Activated T-cell treated with anti-CD3 and anti-CD28 coated beads, Interleukin-2, amount 50 U/mL, for 24 hours (primary cell): ENCODE data around the gene MOV10.
A peak's percentile ranks its signal among the peaks of the same experiment; 100 is the strongest.

Experiments used
- DNase-seq: peaks from one replicate; pipeline ENCODE4 v3.0.0-alpha.2; 2020
- H3K27ac Mint-ChIP-seq: 2 replicates; pipeline ENCODE4 v1.8.0; 2020; ENCODE audit warnings: mild to moderate bottlenecking, mixed read lengths
- H3K27me3 Mint-ChIP-seq: 2 replicates; pipeline ENCODE4 v1.8.0; 2020; ENCODE audit warnings: mixed read lengths
- H3K36me3 Mint-ChIP-seq: 2 replicates; pipeline ENCODE4 v1.8.0; 2020; ENCODE audit warnings: low read depth, mixed read lengths
- H3K4me1 Mint-ChIP-seq: 2 replicates; pipeline ENCODE4 v1.8.0; 2020; ENCODE audit warnings: low read depth, mixed read lengths
- H3K4me3 Mint-ChIP-seq: 2 replicates; pipeline ENCODE4 v1.8.0; 2020; ENCODE audit warnings: mild to moderate bottlenecking, moderate library complexity, mixed read lengths
- H3K9me3 Mint-ChIP-seq: 2 replicates; pipeline ENCODE4 v1.8.0; 2020; ENCODE audit warnings: mixed read lengths

The MOV10 gene

DNA sequence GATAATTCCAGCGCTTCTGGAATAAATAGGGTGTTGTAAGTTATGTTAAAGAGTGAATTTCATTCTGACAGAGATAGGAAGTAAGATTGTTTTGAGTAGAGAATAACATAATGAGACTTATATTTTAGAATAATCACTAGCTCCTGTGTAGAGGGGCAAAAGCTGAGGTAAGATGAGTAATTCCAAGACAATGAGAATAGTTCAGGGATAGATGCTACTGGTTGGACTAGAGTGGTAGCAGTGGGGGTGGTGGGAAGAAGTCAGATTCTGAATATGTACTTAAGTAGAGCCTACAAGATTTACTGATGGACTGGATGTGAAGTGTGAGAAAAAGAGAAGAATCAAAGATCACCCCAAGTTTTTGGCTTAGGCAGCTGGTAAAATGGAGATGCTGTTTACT, 23.3 kb upstream of the MOV10 start:
- H3K4me1 Mint-ChIP-seq = peaks cover 39% of the 10 kb centered on the region
- peaks cover 81% of the 10 kb centered on the region for H3K36me3 Mint-ChIP-seq
- H3K27me3 Mint-ChIP-seq = no peaks in the 10 kb centered on the region
- DNase-seq = no peak
- H3K4me3 Mint-ChIP-seq = no peak overlapping the region
- peak overlapping the region; percentile 74 for H3K27ac Mint-ChIP-seq
- no peaks in the 10 kb centered on the region for H3K9me3 Mint-ChIP-seq

- no peaks in the 10 kb centered on the region for H3K27me3 Mint-ChIP-seq
- H3K27ac Mint-ChIP-seq = peak overlapping the region; percentile 56
- peaks cover 96% of the 10 kb centered on the region for H3K36me3 Mint-ChIP-seq
- H3K4me1 Mint-ChIP-seq = peaks cover 40% of the 10 kb centered on the region
- no peaks in the 10 kb centered on the region for H3K9me3 Mint-ChIP-seq
- no peak overlapping the region for H3K4me3 Mint-ChIP-seq
- no peak for DNase-seq
These were observed 8.6 kb upstream of the MOV10 start for GRCh38 chr1:112665857-112666256.

- H3K27me3 Mint-ChIP-seq = no peaks in the 10 kb centered on the region
- peaks cover 96% of the 10 kb centered on the region for H3K36me3 Mint-ChIP-seq
- peaks cover 40% of the 10 kb centered on the region for H3K4me1 Mint-ChIP-seq
- no peak overlapping the region for H3K4me3 Mint-ChIP-seq
- DNase-seq = no peak
- H3K9me3 Mint-ChIP-seq = no peaks in the 10 kb centered on the region
- peak overlapping the region; percentile 89 for H3K27ac Mint-ChIP-seq
These were observed 7.5 kb upstream of the MOV10 start for GRCh38 chr1:112666946-112667345.

- no peak for DNase-seq
- Mint-ChIP-seq H3K27me3 (no peaks in the 10 kb centered on the region), H3K4me1 (peaks cover 64% of the 10 kb centered on the region), H3K36me3 (peaks cover 85% of the 10 kb centered on the region), H3K27ac (peak overlapping the region; percentile 24), H3K9me3 (no peaks in the 10 kb centered on the region), H3K4me3 (no peak overlapping the region)
These were observed 2.5 kb upstream of the MOV10 start for GRCh38 chr1:112672009-112672408.

GRCh38 chr1:112672842-112673241, 1.6 kb upstream of the MOV10 start:
- Mint-ChIP-seq H3K4me1 (peaks cover 62% of the 10 kb centered on the region), H3K9me3 (no peaks in the 10 kb centered on the region), H3K27ac (no peak overlapping the region), H3K4me3 (no peak overlapping the region), H3K36me3 (peaks cover 77% of the 10 kb centered on the region), H3K27me3 (no peaks in the 10 kb centered on the region)
- DNase-seq = no peak

- H3K27me3 Mint-ChIP-seq = no peaks in the 10 kb centered on the region
These were observed 643 bp upstream of the MOV10 start for GRCh38 chr1:112673592-112674439.

DNA sequence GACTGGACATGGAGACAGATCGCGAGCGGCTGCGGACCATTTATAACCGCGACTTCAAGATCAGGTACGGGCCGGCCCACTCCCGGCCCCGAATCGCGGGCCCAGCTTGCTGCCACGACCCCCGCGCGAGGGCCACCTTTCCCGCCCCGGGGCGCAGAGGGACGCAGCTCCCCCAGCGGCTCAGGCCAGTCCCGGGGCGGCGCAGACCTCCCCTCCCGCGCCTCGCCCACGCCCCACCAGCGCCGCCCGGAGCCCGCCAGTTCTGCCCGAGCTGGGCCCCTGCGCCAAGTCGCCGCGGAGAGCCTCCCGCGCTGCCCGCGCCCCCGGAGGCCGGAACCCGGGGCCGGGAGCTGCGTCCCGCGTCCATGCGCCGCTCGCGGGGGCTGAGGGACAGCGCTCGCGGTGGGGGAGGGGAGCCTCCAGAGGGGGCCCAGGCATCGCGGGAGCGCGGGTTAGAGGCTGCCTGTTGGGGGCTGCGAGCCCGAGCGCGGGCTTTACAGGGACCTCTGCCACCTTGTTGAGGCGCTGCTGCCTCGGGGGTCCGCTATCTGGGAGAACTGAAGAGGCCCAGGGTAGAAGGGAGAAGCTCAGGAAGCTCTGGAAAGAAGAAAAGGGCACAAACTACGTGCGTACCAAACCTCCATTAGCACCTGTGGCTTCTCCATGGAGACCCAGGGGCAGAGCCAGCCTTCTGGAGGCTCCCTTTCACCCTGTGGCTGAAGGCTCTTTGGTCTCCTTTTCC, 698 bp downstream of the MOV10 start:
- H3K9me3 Mint-ChIP-seq = no peaks in the 10 kb centered on the region
- peak; percentile 71 for DNase-seq
- H3K4me1 Mint-ChIP-seq = peaks cover 54% of the 10 kb centered on the region

More at GRCh38 chr1:112673592-112674439, 643 bp upstream of the MOV10 start:
- Mint-ChIP-seq H3K27ac (peak overlapping the region; percentile 97), H3K9me3 (no peaks in the 10 kb centered on the region), H3K4me1 (peaks cover 61% of the 10 kb centered on the region), H3K4me3 (peak overlapping the region; percentile 95), H3K36me3 (peaks cover 67% of the 10 kb centered on the region)
- DNase-seq = no peak

DNA sequence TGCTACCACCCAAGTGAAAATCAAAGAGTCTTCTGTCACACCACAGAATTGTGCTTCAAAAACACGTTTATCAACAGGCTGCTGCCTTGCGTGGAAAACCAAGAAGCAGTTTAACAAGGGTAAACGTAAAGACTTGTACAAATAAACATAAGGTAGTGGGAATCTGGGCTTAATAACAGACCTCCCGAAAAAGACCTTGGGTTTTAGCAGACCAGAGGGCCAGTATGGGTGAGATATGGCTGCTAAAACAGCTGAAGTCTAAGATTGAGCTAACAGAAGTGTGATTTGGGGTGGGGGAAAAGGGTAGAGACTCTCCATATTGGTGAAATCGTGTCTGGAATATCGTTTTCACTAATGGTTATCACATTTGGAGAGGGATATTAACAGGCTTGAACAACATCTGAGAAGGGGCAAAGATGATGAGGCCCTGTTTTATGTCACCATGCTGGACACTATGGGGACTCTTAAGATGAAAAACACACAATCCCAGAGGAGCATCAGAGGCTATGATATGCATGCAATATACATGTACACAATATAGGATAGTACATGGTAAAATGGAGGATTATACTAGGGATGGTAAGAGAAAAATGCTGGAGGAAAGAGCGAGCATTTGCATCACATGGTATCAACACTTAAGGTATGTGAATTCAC, 1.4 kb downstream of the MOV10 start:
- H3K9me3 Mint-ChIP-seq = no peaks in the 10 kb centered on the region
- H3K27ac Mint-ChIP-seq = peak overlapping the region; percentile 87
- peaks cover 54% of the 10 kb centered on the region for H3K4me1 Mint-ChIP-seq
- H3K27me3 Mint-ChIP-seq = no peaks in the 10 kb centered on the region
- DNase-seq = no peak
- H3K4me3 Mint-ChIP-seq = peak overlapping the region; percentile 95
- peaks cover 49% of the 10 kb centered on the region for H3K36me3 Mint-ChIP-seq

More for the DNA sequence above, 698 bp downstream of the MOV10 start:
- peak overlapping the region; percentile 95 for H3K4me3 Mint-ChIP-seq
- peak overlapping the region; percentile 97 for H3K27ac Mint-ChIP-seq
- H3K27me3 Mint-ChIP-seq = no peaks in the 10 kb centered on the region
- peaks cover 56% of the 10 kb centered on the region for H3K36me3 Mint-ChIP-seq

DNA sequence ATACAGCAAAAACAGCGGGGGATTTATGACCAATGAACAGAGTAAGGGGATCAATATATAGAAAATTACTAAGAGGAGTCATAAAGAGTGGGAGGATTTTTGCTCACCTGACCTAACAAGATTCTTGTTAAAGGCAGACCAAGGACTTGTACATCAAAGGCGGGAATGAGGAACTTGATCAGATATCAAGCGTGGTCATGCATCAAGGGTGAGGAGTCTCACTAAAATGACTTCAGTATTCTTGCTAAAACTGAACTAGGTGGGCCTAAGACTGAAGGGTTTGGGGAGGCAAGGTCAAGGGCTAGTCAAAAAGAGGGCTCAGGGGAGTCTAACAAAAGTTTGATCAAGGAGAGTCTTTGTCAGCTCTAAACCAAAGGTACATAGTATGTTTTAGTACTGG, 2.1 kb downstream of the MOV10 start:
- Mint-ChIP-seq H3K27ac (peak overlapping the region; percentile 87), H3K27me3 (no peaks in the 10 kb centered on the region), H3K4me3 (peak overlapping the region; percentile 95), H3K4me1 (peaks cover 54% of the 10 kb centered on the region), H3K9me3 (no peaks in the 10 kb centered on the region), H3K36me3 (peaks cover 42% of the 10 kb centered on the region)
- no peak for DNase-seq

GRCh38 chr1:112677501-112677900, 3.0 kb downstream of the MOV10 start:
- Mint-ChIP-seq H3K9me3 (no peaks in the 10 kb centered on the region), H3K4me1 (peaks cover 57% of the 10 kb centered on the region), H3K27ac (no peak overlapping the region), H3K27me3 (no peaks in the 10 kb centered on the region), H3K4me3 (no peak overlapping the region), H3K36me3 (peaks cover 35% of the 10 kb centered on the region)
- no peak for DNase-seq

DNA sequence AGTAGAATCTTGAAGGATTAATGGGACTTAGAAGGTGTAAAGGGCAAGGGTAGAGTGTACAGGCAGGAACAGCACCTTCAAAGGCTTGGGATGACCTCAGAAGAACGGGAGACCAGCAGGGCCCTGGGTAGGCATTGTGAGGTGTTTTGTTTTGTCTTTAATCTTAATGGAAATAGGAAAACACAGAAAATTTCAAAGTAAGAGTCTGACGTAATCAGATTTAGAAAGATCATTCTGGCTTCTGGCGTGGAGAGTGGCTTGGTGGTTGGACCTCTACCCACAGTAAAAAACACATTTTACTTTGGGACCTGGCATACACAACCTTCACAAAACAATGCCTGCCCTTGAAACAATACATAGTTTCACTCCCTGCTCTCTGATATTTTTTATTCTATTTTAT, 4.1 kb downstream of the MOV10 start:
- Mint-ChIP-seq H3K4me1 (peaks cover 51% of the 10 kb centered on the region), H3K27me3 (no peaks in the 10 kb centered on the region), H3K27ac (peak overlapping the region; percentile 4), H3K9me3 (no peaks in the 10 kb centered on the region), H3K4me3 (no peak overlapping the region), H3K36me3 (peaks cover 26% of the 10 kb centered on the region)
- no peak for DNase-seq

DNA sequence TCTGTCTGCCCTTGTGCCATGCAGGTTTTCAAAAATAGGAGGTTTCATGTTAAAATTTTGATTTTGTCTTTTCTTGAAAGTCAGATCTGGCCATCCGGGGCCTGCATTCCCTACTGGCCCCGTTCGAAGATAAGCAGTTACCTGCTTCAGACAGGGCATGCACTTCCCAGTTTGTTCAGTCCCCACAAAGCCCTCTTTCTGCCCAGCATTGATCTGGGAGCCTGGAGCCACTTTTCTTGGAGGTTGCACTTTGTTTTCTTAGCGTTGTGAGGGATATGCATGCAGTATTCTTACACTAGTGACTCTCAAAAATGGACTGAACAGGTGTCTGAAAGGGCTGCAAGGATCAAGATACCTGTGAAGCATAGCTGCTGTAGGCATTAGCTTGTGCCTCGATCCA, 11.5 kb downstream of the MOV10 start:
- no peaks in the 10 kb centered on the region for H3K9me3 Mint-ChIP-seq
- peaks cover 18% of the 10 kb centered on the region for H3K4me1 Mint-ChIP-seq
- no peak for DNase-seq
- H3K4me3 Mint-ChIP-seq = no peak overlapping the region
- H3K27me3 Mint-ChIP-seq = no peaks in the 10 kb centered on the region
- peaks cover 28% of the 10 kb centered on the region for H3K36me3 Mint-ChIP-seq
- H3K27ac Mint-ChIP-seq = no peak overlapping the region

DNA sequence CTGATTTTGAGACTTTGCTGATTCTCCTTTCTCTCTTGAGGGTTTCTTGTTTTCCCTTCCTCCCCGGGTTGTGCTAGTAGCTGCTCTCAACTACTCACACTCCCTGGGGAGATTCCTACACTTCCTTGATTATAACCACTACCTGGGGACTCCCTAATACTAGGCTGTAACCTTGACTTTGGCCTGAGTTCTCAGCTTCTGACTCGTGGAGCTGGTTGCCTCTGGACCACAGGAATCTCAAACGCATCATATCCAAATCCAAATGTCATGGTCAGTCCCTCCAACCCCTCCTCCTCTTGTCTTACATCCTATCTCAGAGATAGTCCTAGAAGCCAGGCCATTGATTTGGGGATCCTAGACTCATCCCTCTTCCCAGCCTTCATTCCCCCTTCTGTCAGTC, 12.0 kb downstream of the MOV10 start:
- no peak for DNase-seq
- peak overlapping the region; percentile 42 for H3K27ac Mint-ChIP-seq
- peaks cover 28% of the 10 kb centered on the region for H3K36me3 Mint-ChIP-seq
- H3K9me3 Mint-ChIP-seq = no peaks in the 10 kb centered on the region
- no peaks in the 10 kb centered on the region for H3K27me3 Mint-ChIP-seq
- H3K4me1 Mint-ChIP-seq = peaks cover 18% of the 10 kb centered on the region
- H3K4me3 Mint-ChIP-seq = no peak overlapping the region

GRCh38 chr1:112686835-112687234, 12.4 kb downstream of the MOV10 start:
- H3K4me1 Mint-ChIP-seq = peaks cover 18% of the 10 kb centered on the region
- peaks cover 32% of the 10 kb centered on the region for H3K36me3 Mint-ChIP-seq
- no peaks in the 10 kb centered on the region for H3K9me3 Mint-ChIP-seq
- no peak for DNase-seq
- peak overlapping the region; percentile 42 for H3K27ac Mint-ChIP-seq
- H3K27me3 Mint-ChIP-seq = no peaks in the 10 kb centered on the region
- no peak overlapping the region for H3K4me3 Mint-ChIP-seq
